Sigmoid colon (tissue), 4 donors: ENCODE results near the gene FEM1A.

ENCODE experiments used
- CTCF ChIP-seq, 4 experiments: fragments of 450-650 bp in 3 of 4; fragments of 200-600 bp in 1 of 4; IDR thresholded peaks; one replicate each; pipeline ENCODE4 v1.5.1; 2016 to 2019; ENCODE audit warnings: antibody characterized with exemption in 4 of 4, mild to moderate bottlenecking in 3 of 4, moderate library complexity in 2 of 4
- EP300 ChIP-seq, 4 donors: sonication (generic); formaldehyde crosslinking; IDR thresholded peaks; one replicate each; pipeline ENCODE4 v1.6.1; 2017; ENCODE audit warnings: antibody characterized with exemption in 4 of 4
- POLR2A ChIP-seq, 2 donors: fragments of 450-650 bp; IDR thresholded peaks; one replicate each; pipeline ENCODE4 v1.6.1; 2016; ENCODE audit warnings: antibody characterized with exemption in 2 of 2, mild to moderate bottlenecking in 2 of 2, moderate library complexity in 2 of 2
- POLR2AphosphoS5 ChIP-seq, 4 donors: sonication (generic); formaldehyde crosslinking; IDR thresholded peaks; one replicate each; pipeline ENCODE4 v1.6.1; 2017; ENCODE audit warnings: antibody characterized with exemption in 4 of 4

GRCh38 chr19:4816202-4816949 is 24.8 kb downstream of the FEM1A start:
- TF ChIP-seq CTCF (IDR thresholded peaks at IDR 0.05) = no peak
- TF ChIP-seq POLR2AphosphoS5 (IDR thresholded peaks at IDR 0.05) = no peak
- TF ChIP-seq POLR2A (IDR thresholded peaks at IDR 0.05) = no peak
- TF ChIP-seq EP300 (IDR thresholded peaks at IDR 0.05) = no peak
